ENCODE data around the gene BCL3.
"Not testable (repeated sequence)": the region's sequence is repeated elsewhere in the genome, so short reads cannot be mapped to it uniquely, and the experiment has no call there.

The BCL3 gene, protein sequence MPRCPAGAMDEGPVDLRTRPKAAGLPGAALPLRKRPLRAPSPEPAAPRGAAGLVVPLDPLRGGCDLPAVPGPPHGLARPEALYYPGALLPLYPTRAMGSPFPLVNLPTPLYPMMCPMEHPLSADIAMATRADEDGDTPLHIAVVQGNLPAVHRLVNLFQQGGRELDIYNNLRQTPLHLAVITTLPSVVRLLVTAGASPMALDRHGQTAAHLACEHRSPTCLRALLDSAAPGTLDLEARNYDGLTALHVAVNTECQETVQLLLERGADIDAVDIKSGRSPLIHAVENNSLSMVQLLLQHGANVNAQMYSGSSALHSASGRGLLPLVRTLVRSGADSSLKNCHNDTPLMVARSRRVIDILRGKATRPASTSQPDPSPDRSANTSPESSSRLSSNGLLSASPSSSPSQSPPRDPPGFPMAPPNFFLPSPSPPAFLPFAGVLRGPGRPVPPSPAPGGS

DNA sequence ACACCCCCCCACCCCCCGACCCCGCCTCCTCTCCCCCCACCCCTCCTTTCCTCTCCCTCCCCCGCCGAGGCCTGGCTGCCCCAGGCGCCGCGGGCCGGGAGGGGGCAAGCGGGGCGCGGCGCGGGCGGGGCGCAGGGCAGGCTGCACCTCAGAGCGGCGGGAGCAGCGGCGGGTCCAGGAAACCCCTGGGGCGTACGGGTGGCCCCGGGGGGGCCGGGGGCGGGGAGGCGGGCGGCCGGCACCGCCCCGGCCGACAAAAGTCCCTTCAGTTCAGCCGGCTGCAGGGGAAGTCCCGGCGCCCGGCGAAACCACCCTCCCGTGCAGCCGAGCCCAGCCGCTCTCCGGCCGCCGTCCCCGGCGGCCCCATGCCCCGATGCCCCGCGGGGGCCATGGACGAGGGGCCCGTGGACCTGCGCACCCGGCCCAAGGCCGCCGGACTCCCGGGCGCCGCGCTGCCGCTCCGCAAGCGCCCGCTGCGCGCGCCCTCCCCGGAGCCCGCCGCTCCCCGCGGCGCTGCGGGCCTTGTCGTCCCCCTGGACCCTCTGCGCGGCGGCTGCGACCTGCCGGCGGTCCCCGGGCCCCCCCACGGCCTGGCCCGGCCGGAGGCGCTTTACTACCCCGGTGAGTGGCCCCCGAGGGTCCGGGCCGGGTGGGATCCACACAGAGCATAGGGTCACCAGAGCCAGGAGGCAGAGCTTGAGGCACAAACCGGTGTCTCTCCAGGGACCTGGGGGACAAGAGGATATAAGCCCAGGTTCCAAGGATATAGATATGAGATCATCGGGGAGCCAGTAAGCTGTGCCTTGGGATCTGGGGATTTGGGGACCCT, at the start of gene BCL3:
BCL3 (plus strand) TSS at position 283 of the 829 bp plus-strand sequence; CDS start at position 366, 83 bp downstream.
- DNase-seq = no peak

DNA sequence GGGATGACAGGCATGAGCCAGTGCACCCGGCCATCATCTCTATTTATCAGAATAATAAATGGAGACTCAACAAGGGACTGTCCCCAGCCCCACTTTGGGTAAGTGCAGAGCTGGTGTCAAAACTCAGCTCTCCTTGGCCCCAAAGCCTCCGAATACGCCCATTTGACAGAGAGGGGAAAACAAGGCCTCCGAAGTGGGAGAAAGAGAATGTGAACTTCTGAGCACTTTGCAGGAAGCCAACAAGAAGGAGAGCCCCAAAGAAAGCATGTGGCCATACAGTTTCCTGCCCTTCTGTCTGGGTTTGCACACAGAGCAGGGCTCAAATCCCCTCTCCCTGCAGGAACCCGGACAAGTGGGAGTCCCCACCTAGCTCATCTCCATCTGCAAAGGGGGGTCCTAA, 48.0 kb upstream of the BCL3 start:
- no peak for DNase-seq

DNA sequence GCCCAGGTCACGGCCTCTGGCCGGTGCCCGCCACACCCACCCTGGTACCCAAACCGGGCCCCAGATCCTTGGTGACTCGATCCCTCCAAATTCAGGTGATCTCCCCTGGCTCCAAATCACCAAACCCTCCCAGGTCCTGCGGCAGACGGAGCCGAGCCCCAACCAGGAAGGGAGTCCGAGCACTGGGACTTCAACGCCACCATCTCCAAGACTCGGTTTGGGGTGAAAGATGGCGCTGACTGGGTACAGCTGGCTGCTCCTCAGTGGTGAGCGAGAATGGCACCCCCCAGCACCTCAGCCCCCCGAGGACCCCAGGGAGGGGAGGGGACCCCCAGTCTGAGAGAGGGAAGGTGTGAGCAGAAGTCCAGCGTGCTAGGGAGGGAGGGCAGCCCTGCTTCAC, 47.3 kb upstream of the BCL3 start:
- DNase-seq = no peak

DNA sequence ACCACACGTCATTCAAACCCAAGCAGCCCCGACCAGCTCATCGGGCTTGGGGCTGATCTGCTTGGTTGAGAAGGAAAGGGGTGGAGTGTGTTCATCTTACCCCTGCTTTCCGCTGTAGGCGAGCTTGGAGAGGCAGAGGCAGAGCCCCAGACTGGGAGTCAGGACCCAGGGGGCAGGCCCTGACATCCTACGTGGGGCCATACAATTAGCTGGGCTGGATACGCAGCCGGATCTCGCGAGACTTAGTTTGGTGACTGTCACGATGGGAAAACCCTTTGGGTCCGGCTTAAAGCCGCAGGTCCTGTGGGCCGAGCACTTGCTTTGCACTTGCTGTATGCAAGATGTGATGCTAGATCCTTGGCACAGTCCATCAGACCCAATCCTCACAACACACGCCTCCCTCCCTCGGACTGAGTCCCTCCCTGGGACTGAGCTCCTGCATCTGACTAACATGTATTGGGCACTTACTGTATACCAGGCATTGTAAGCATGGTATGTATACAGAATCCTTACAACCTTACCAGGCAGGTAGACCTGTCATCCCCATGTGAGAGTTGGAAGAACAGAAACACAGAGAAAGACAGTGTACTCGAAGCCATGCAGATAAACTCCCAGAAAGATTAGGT, 45.8 kb upstream of the BCL3 start:
- DNase-seq = no peak

DNA sequence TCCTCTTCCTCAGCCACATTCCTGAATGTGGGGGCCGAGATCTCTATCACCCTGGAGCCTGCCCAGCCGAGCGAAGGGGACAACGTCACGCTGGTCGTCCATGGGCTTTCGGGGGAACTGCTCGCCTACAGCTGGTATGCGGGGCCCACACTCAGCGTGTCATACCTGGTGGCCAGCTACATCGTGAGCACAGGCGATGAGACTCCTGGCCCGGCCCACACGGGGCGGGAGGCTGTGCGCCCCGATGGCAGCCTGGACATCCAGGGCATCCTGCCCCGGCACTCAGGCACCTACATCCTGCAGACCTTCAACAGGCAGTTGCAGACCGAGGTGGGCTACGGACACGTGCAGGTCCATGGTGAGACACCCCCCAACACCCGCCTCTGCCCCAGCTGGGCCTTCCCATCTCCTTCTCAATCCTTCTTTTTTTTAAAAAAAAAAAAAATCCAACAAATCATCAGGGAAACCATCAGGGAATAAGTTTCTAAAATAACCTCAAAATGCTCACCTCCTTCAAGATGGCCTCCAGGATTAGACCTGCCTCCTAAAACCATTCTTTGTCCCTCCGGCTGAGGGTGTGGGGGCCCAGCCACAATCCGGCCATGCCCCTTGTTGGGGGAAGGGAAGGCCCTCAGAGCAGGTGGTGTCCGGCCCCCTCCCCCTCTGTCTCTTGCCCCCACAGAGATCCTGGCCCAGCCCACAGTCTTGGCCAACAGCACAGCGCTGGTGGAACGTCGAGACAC, 45.0 kb upstream of the BCL3 start:
- no peak for DNase-seq

DNA sequence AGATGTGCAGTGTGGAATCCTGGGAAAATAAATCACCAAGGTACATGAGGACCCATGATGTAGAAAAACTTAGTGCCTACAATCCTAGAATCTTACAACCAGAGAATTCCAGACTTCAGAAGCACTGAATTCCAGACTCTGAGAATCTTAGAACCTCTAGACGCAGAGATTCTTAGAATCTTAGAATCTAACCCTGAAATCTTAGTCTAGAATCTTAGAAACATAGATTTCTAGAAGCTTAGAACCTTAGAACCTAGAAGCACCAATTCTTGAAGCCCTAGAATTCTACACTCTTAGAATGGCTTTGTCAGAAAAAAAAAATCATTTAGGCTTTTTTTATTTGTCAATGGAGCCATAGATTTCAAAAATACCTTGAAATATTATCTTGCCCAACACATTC, 43.5 kb upstream of the BCL3 start:
- no peak for DNase-seq

DNA sequence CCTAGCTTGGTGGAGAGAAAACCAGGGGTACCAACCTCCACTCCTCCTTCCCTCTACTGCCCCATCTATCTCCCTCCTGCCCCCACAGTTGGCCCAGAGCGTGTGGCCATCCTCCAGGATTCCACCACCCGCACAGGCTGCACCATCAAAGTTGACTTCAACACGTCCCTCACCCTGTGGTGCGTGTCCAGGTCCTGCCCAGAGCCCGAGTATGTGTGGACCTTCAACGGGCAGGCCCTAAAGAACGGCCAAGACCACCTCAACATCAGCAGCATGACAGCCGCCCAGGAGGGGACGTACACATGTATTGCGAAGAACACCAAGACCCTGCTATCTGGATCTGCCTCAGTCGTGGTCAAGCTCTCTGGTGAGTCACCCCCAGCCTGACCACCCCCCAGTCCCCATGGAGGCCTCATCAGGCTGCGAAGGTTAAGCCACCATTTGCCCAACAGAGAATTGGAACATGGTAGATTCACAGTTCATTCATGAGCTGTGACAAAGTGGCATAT, 43.0 kb upstream of the BCL3 start:
- DNase-seq = no peak

DNA sequence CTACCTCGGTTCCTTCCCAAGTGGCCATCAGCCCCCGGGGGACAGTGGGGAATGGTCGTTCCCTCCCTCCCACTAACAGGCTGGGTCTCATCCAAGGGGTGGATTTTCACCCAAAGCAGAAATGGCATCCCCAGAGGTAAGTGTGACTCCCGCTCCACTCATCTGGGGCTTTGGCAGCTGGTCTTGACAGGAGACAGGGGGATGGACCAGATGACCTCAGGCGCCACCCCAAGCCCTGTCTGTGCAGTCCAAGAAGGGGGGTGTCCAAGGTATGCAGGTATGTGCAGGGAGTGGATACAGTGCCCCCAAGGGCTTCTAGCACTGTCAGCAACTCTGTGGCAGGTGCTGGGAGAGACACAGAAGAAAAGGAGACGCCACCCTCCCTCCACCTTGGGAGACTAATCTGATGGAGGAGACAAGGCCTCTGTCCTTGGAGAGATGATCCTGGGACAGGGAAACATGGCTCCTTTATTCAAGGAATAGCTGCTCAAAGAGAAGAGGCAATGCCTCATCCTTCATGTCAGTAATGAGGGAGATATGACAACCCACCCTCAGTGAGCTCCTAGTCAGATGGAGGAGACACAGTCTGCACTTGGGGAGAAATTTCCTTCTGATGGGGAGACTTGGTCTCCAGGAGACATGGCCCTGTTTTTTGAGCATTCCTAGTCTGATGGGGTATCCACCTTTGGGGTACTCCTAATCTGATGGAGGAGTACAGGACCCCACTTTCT, 41.8 kb upstream of the BCL3 start:
- DNase-seq = no peak

DNA sequence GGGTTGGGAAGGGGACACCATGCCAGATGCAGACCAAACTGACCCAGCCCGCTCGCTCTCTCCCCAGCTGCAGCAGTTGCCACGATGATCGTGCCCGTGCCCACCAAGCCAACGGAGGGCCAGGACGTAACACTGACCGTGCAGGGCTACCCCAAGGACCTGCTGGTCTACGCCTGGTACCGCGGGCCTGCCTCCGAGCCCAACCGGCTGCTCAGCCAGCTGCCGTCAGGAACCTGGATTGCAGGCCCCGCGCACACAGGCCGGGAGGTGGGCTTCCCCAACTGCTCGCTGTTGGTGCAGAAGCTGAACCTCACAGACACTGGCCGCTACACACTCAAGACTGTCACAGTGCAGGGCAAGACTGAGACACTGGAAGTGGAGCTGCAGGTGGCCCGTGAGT, 40.7 kb upstream of the BCL3 start:
- DNase-seq = no peak

DNA sequence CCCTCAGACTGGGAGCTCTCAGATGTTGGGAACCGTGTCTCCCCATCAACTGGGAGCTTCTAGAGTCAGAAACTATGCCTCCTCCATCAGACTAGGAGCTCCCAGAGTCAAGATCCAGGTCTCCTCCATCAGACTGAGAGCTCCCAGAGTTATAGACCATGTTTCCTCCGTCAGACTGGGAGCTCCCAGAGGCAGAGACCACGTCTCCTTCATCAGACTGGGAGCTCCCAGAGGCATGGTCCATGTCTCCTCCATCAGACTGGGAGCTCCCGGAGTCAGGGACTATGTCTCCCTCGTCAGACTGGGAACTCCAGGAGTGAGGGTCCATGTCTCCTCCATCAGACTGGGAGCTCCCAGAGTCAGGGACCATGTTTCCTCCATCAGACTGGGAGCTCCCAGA, 39.6 kb upstream of the BCL3 start:
- no peak for DNase-seq

DNA sequence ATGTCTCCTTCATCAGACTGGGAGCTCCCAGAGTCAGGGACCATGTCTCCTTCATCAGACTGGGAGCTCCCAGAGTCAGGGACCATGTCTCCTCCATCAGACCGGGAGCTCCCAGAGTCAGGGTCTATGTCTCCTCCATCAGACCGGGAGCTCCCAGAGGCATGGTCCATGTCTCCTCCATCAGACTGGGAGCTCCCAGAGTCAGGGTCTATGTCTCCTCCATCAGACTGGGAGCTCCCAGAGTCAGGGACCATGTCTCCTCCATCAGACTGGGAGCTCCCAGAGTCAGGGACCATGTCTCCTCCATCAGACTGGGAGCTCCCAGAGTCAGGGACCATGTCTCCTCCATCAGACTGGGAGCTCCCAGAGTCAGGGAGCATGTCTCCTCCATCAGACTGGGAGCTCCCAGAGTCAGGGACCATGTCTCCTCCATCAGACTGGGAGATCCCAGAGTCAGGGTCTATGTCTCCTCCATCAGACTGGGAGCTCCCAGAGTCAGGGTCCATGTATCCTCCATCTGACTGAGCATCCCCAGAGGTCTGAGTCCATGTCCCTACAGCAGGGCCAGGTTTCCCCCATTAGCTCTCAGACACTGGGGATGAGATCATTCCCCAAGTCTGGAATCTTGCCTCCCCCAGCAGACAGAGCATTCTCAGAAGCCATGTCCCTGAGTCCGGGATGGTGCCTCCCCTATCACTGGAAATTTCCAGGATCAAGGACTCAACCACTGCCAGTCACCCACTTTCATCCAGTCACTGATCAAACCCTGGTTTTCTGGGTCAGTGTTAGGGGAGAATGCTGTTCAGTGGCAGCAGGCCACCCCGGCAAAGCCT, 38.9 kb upstream of the BCL3 start:
- not testable (repeated sequence) for DNase-seq

DNA sequence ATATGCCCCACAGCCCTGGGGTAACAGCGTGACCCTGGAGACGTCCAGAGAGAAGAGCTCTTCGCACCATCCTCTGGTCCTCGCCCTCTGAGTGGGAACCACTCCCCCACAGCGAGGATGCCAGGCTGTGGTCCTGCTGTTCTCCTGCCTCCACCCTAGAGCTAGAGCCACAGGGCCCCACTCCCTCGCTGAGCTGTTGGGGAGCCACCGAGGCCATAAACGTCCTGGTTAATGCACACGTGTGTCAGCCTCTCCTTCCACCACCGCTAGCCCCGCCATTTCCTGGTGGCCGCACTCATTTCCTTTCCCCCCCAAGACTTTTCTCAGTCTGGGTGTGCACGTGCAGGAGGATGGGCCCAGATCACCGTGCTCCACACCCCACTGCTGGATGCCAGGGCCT, 38.0 kb upstream of the BCL3 start:
- DNase-seq = no peak

DNA sequence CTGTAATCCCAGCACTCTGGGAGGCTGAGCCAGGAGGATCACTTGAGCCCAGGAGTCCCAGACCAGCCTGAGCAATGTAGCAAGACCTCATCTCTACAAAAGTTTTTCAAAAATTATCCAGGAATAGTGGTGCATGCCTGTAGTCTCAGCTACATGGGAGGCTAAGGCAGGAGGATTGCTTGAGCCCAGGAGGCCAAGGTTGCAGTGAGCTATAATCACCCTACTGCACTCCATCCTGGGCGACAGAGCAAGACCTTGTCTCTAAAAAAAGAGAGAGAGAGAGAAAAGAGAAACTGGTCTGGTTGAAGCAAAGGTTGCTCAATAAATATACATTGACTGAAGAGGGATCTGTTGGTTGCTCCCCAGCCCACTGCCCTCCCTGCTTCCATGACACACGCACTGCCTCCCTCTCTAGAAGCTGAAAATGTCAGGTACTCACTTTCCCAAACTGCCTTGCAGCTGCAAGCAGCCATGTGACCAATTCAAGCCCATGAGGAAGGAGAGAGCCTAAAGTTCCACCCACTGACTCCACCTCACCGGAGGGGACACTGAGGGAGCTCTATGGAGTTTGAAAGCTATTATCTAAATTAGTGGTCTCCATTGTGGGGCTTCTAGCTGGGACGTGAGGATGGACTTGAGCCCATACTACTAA, 35.5 kb upstream of the BCL3 start:
- DNase-seq = no peak

DNA sequence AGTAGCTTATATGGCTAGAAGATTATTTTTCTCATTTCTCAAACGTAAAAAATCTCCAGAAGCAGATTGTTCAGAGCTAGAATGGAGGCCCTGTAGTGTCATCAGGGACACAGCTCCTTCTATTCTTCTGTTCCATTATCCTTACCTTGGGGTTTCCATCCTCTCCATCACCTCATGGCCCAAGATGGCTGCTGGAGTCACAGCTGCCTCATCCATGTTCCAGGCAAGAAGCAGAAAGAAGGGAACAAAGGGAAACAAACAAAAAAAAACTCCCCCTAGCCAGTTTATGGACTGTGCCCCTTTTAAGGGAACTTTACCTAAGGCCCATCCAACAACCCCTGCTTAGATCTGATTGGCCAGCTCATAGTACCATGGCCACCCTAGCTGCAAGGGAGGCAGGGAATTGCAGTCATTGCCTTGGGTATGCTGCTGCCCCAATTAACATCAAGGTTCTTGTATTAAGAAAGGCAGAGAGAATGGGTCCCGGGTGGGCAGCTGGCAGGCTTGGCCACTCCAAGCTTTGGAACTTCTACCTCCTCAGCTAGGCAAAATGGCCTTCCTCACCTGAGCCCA, 33.8 kb upstream of the BCL3 start:
- no peak for DNase-seq

DNA sequence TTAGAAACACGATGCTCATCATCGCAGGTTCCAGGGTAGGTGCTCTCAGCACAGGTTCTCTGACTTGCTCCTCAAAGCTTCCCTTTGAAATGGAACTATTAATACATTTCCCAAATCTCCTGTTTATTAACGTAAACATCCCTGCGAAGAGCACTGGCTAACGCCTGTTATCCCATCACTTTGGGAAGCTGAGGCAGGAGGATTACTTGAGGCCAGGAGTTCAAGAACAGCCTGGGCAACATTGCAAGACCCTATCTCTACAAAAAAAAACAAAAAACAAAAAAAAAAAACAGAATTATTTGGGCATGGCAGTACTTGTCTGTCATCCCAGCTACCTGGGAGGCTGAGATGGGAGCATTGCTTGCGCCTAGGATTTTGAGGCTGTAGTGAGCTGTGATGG, 30.9 kb upstream of the BCL3 start:
- no peak for DNase-seq

DNA sequence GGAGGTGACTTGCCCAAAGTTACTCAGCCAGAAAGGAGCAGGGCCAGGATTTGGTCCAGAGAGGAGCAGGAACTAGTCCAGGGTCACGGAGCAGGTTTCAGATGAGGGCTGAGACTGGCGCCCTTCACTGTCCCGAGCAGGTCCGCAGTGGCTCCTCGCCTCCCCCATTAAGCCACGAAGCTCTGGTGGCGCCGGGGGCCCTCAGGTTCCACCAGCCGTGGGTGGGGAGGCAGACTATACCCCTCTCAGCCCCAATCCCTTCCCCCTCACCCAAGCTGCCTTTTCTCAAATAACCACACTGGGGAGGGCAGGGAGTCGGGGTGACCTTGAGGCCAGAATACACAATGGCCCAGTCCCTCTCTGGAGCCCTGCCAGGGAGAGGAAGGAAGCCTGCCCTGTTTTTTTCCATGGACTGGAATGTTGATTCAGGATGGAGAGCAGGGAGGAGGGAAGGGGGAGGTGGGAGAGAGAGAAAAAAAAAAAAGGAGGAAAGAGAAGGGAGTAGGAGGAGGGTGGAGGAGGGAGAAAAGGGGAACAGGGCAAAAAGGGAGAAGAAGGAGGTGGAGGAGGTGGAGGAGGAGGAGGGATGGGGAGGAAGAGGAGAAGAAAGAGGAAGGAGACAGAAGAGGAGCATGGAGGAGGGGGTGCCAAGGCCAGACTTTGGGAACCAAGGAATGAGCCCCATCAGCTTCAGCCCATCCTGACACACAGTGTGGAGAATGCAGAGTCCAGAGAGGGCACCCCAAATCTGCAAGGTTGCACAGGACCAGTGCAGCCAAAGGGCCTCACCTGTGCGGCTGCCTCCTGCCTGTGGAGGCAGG, 29.9 kb upstream of the BCL3 start:
- DNase-seq = no peak

DNA sequence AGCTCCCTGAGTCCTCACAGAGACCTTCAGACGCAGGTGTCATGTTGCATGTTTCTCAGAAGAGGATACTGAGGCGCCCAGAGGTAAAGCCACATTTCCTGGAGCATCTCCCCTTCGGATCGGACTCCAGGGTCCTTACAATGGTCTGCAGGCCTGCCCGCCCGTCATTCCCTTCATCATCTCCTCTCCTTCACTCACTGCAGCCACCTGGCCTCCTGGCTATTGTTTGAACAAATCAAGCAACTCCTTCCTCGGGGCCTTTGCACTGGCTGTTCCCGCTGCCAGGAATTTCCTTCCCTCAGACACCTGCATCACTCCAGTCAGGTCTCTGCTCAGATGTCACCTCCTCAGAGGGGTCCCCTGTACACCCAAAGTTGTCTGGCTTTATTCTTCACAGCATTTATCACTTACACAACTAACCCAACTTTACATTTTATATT, 29.2 kb upstream of the BCL3 start:
- no peak for DNase-seq

DNA sequence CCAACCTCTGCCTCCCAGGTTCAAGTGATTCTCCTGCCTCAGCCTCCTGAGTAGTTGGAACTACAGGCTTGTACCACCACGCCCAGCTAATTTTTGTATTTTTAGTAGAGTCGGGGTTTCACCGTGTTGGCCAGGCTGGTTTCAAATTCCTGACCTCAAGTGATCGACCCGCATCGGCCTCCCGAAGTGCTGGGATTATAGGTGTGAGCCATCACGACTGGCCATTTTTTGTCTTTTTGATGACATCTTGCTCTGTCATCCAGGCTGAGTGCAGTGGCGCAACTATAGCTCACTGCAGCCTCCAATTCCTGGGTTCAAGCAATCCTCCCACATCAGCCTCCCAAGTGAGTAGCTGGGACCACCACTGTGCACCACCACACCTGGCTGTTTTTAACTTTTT, 28.1 kb upstream of the BCL3 start:
- not testable (repeated sequence) for DNase-seq

DNA sequence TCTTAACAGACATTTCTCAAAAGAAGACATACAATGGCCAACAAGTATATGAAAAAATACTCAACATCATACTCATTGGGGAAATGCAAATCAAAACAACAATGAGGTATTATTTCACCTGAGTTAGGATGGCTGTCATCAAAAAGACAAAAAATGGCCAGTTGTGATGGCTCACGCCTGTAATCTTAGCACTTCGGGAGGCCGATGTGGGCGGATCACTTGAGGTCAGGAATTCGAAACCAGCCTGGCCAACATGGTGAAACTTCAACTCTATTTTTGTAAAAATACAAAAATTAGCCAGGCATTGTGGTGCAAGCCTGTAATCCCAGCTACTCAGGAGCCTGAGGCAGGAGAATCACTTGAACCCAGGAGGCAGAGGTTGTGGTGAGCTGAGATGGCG, 27.6 kb upstream of the BCL3 start:
- DNase-seq = no peak
